ENCODE measurements around the gene RAX2.
"Not testable (repeated sequence)": the region's sequence is repeated elsewhere in the genome, so short reads cannot be mapped to it uniquely, and the experiment has no call there.

Gene RAX2

DNA sequence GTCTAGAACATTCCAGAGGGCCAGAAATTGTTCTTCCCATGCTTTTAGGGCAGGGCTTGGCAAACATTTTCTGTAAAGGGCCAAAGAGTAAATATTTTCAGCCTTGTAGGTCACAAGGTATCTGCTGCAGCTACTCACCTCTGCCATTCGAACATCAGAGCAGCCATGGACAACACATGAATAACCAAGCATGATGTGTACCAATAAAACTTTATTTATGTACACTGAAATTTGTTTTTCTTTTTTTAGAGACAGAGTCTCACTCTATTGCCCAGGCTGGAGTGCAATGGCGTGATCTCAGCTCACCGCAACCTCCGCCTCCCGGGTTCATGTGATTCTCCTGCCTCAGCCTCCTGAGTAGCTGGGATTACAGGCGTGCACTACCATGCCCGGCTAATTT, 14.3 kb downstream of the RAX2 start:
- not testable (repeated sequence) for DNase-seq

DNA sequence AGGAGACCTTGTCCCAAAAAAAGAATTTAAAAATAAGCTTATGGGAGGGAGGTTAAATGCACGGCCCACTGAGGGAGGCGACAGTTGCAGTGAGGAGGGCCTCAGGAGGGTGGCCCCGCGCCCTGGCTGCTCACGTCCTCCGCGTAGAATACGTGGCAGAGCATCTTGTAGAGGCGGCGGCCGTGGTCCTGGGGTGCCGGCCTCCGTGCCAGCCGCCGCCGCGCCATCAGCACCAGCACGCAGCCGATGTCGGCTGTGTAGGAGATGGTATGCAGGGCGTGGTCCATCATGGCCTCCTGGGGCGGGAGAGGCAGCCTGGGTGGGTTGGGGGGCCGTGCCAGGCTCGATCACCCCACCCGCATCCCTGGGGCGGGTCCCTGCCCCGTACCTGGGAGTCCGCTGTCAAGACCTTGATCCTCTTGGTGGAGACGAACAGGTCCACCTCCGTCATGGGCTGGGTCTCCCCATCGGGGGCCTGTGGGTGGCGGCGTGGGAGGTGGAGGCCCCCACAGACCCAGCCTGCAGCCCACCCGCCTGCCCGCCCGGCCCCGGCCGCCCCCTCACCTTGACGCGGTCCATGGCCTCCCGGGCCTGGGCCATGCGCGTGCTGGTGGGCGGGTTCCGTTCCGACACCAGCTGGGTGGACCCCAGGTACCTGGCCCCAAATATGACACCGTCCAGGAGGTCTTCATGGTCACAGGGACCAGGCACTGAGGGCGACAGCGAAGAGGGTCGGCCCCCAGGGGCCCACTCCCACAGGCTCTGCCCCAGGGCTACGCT, 18.2 kb downstream of the RAX2 start:
- no peak for DNase-seq

DNA sequence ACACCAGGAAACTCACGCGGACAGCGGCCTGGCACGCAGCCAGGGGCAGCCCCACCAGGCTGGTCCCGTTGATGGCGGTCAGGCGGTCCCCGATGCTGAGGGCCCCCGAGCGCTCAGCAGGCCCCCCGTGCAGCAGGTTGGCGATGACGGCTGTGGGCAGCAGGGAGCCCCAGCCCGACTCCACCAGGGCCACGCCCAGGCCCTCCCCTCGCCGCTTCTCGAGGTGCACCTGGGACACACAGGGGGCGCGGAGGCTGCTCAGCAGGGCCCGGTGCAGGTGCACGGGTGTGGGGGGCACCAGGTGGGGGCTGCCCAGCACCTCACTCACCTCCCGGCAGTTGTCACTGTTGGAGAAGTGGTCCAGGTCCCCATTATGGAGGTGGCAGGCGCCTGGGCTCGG, 19.5 kb downstream of the RAX2 start:
- no peak for DNase-seq

DNA sequence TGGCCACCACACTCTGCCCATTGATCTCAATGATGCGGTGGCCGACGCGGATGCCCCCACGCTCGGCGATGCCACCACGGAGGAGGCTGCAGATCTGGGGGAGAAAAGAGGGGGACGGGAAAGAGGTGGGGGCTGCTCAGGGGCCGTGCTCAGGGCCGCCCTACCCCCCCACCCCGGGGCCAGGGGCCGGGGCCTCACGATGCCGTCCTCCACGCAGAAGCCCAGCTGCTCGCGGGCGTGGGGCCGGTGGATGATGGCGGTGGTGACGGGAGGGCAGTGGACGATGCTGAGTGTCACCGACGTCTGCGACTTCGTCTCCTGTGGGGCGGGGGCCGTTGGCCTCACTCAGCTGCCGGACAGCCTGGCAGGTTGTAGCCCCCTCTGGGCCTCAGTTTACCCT, 20.8 kb downstream of the RAX2 start:
- DNase-seq = no peak

DNA sequence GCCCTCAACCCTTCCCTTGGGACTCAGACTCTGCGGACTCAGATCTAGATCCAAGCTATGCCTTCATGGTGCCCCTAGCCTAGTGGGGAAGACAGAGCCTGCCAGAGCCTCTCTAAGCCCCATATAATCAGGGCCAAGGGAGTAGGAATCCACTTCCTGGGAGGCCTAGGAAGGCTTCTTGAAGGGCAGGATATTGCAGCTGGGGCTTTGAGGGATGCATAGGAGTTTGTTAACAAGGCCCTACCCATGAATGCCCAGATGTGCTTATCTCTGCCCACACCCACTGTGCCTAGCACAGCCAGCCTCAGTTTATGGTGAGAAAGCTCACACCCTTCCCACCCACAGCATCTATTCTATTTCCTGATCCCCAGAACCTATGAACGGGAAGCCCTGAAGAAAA, 21.8 kb downstream of the RAX2 start:
- no peak for DNase-seq

DNA sequence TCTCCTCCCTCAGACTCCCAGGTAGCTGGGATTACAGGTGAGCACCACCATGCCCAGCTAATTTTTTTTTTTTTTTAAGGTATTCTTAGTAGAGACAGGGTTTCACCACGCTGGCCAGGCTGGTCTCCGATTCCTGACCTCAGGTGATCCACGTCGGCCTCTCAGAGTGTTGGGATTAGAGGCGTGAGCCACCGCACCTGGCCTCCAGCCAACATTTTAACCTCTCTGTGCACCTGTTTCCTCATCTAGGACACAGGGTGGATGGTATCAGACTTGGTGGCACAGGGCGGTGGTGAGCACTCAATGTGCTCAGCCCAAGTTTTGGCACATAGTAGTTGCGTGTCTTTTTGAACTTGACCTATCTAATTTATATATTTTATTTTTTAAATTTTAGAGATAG, 23.1 kb downstream of the RAX2 start:
- no peak for DNase-seq

DNA sequence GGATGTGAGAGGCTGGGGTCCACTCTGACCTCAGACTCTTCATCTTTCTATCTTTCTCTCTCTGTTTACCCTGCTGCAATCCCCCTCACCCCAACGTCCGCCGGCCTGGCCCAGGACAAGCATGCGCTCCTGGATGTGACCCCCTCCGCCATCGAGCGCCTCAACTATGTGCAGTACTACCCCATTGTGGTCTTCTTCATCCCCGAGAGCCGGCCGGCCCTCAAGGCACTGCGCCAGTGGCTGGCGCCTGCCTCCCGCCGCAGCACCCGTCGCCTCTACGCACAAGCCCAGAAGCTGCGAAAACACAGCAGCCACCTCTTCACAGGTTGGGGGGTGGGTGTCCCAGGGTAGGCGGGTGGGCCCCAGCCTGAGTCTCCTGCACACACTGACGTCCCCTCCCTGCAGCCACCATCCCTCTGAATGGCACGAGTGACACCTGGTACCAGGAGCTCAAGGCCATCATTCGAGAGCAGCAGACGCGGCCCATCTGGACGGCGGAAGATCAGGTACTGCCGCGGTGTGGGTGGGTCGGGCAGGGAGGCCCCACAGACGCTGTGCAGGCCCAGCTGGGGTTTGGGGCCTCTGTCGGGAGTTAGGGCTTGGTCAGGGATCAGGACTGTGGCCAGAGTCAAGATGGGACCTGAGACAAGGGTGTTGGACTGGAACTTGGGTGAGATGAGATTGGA, 25.5 kb downstream of the RAX2 start:
- no peak for DNase-seq

DNA sequence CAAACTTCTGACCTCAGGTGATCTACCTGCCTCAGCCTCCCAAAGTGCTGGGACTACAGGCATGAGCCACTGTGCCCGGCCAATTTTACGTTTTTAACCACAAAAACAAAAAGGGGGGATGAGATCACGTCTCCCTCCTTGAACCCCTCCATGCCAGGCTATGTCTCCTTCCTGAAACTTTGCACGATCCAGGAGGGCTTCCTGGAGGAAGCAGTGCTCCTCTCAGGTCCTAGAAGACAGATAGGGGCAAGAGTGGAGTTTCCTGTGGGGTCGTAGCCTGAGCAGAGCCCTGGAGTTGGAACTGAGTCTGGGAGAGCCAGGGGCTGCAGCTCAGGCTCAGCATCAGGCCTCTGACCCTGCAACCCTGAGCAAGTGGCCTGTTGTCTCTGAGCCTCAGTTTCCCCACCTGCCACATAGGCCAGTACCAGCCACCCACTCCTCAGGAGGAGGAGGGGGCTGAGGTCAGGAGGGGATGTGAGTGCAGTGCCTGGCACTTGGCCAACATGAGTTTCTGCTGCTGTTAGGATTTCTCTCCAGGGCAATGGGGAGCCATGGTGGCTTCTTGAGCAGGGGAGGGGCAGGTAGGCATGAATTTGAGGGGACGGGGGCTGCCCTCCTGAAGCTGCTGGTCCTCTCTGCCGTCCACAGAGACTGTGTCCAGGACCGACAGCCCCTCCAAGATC, 26.5 kb downstream of the RAX2 start:
- no peak for DNase-seq

DNA sequence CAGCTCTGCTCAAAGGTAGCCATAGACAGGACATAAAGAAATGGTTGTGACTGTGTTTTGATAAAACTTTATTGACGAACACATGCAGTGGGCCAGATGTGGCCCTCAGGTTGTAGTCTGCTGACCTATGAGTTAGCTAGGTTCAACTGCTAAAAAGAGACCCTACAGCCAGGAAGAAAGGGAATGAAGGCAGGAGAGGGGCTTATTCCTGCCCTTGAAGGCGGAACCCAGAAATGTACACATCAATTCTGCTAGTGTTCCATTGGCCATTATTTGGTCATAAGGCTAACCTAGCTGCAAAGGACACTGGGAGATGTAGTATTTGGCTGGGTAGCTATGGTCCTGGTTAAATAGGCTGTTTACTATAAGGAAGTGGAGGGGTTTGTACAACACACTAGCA, 28.5 kb downstream of the RAX2 start:
- DNase-seq = peak; percentile 65

DNA sequence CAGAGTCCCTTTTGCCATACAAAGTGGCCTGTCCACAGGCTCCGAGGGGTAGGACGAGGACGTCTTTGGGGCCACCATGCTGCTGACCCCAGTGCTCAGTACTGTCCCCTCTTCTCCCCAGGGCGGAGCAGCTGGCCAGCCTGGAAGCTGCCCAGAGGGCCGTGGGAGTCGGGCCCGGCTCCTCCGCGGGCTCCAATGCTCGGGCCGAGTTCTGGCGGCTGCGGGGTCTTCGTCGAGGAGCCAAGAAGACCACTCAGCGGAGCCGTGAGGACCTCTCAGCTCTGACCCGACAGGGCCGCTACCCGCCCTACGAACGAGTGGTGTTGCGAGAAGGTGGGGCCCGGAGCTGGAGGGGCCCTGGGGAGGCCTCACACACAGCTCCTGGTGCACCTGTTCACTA, 31.6 kb downstream of the RAX2 start:
- DNase-seq = no peak

DNA sequence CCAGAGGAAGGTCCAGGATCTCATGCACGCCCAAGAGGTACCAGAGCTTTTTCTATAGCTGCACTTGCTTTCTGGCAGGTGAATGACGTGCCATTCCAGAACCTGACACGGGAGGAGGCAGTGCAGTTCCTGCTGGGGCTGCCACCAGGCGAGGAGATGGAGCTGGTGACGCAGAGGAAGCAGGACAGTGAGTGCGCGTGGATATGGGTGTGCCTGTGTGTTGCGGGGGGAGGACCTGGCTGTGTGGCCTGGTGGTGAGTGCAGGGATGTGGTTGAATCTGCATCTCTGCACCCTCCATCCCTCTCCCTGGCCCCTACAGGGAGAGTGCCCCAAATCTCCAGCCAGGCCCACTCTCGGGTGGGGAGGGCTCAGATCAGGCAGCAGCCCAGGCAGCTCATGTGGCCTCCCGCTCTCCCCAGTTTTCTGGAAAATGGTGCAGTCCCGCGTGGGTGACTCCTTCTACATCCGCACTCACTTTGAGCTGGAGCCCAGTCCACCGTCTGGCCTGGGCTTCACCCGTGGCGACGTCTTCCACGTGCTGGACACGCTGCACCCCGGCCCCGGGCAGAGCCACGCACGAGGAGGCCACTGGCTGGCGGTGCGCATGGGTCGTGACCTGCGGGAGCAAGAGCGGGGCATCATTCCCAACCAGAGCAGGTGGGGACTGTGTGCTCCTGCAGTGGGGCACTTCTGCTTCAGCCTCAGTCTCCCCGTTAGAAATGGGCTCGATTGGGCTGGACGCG, 33.4 kb downstream of the RAX2 start:
- no peak for DNase-seq

DNA sequence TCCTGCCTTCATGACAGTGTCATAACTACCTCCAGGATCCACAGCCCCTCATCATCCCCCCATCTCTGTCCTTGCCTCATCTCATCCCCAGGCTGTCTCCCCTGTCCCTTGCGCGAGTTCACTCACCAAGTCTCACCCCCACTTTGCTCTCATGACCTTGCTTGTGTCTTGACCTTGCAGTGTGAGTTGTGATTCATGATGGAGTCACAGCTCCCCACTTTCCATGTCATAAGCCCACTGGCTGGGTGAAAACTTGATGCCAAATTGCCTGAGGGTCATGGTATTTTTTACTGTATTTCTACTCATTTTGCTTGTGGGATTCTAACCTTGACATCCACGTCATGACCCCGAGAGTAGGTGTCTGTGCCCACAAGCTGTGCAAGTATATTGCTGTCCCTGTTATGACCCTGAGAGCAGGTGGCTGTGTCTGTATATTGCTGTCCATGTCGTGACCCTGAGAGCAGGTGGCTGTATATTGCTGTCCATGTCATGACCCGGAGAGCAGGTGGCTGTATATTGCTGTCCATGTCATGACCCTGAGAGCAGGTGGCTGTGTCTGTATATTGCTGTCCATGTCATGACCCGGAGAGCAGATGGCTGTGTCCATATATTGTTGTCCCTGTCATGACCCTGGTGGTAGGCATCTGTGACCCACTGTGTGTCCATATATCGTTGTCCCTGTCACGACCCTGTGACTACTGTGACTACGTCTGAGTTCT, 34.4 kb downstream of the RAX2 start:
- no peak for DNase-seq

DNA sequence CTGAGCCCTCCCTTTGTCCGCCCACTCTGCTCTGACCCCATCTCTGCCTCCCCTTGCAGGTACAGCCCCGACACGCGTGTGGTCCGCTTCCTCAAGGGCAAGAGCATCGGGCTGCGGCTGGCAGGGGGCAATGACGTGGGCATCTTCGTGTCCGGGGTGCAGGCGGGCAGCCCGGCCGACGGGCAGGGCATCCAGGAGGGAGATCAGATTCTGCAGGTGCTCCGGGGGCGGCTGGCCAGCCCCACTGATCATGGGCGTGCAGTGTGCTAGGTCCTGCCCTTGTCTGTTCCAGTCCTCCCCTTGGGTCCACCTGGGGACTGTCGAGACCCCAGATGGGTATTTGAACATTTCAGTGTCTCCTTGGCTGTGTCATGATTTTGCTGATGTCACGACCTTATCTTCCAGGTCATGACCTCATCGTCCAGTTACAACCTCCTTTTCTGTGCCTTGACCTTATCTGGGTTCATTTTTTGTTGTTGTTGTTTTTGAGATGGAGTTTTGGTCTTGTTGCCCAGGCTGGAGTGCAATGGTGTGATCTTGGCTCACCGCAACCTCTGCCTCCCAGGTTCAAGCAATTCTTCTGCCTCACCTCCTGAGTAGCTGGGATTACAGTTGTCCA, 35.8 kb downstream of the RAX2 start:
- no peak for DNase-seq

DNA sequence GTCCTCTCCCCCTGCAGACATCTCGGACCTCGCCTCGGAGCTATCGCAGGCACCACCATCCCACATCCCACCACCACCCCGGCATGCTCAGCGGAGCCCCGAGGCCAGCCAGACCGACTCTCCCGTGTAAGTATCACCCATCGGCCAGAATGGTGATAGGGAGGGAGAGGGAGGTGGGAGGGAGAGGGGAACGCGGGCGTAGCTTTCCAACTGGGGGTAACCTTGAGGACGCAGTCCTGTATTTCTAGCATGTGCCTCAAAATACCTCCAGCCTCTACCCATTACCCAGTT, 37.8 kb downstream of the RAX2 start:
- no peak for DNase-seq

DNA sequence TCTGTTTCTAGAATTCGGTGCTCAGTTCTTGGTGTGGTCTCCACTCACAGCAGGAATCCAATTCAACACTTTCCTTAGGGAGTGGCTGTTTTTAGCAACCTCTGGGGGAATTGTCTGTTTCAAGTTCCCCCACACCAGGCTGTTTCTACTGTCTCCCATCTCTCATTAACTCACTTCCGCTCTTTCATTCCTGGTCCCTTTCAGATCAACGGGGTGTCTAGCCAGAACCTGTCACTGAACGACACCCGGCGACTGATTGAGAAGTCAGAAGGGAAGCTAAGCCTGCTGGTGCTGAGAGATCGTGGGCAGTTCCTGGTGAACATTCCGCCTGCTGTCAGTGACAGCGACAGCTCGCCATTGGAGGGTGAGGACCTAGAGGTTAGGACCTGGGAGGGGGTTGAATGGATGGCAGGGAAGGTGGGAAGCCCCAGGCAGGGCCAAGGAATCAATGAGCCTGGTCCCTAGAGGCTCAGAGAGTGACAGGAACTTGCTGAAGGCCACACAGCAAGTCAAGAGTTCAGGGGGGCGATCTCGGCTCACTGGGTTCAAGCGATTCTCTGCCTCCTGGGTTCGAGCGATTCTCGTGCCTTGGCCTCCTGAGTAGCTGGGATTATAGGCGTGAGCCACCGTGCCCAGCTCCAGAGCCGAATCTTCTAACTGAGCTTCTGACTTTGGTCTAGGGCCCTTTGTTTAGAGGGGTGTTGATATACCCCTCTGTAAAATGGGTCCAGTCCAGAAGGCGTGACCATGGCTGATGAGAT, 38.3 kb downstream of the RAX2 start:
- DNase-seq = no peak

DNA sequence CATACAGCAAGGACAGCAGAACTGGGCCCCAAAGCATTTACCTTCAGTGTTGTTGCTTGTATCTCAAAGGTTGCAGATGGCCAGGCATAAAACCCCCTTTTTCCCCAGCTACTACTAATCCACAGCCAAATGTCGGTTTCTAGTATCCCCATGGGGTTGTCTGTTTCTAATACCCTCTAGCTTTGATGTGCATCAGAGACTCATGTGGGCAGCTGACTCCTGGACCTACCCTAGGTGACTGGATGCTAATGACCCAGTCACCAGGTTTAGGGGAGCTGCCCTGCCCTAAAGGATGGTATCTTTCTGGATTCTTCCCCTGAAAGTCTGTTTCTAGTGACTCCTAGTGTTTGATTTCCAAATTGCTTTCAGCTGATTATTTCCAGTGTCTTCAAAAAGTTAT, 39.9 kb downstream of the RAX2 start:
- DNase-seq = no peak

DNA sequence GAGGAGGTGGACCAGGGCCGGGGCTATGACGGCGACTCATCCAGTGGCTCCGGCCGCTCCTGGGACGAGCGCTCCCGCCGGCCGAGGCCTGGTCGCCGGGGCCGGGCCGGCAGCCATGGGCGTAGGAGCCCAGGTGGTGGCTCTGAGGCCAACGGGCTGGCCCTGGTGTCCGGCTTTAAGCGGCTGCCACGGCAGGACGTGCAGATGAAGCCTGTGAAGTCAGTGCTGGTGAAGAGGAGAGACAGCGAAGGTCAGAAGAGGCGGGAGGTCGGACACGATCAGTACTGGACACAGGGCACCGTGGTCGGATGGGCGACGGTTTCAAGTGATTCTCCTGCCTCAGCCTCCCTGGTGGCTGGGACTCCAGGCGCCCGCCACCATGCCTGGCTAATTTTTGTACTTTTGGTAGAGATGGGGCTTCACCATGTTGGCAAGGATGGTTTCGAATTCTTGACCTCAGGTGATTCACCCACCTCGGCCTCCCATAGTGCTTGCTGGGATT, 41.5 kb downstream of the RAX2 start:
- no peak for DNase-seq

DNA sequence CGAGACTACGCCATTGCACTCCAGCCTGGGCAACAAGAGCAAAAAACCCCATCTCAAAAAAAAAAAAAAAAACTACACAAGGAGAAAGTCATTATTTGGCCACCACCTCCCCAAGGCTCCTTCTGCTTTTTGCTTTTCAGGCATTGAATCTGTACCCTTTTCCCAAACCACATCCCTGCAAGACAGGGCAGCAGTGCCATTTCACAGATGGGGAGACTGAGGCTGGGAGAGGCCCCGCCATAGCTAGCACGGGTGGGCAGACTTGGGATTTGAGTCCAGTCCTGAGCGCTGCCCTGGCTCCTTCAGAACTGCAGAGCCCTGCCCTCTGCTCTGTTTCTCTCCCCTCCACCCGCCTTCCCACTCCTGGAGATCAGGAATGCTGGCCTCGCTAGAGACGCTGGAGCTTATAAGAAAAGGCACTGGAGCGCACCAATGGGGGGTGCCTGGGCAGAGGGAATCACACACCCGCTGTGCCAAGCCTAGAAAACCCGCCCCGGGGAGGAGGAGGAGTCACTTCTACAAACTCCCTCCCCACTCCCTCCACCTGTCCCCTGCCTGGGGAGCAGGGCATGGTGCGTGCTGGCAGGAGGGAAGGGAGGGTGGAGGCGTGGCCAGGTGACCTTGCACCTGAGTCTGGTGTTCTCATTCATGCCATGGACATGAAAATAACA, 46.3 kb downstream of the RAX2 start:
- no peak for DNase-seq

DNA sequence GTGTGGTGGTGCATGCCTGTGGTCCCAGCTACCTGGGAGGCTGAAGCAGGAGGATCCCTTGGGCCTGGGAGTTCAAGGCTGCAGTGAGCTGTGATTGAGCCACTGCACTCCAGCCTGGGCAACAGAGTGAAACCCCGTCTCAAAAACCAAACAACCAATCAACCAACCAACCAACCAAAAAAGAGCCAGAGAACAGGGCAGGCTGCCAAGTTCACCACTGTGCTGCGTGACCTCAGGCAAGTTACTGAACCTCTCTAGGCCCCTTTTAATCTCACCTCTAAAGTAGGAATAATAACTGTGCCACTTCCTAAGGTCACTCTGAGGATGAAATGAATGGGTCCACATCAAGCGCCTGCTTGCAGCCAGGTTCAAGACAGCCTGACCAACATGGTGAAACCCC, 46.9 kb downstream of the RAX2 start:
- DNase-seq = no peak

DNA sequence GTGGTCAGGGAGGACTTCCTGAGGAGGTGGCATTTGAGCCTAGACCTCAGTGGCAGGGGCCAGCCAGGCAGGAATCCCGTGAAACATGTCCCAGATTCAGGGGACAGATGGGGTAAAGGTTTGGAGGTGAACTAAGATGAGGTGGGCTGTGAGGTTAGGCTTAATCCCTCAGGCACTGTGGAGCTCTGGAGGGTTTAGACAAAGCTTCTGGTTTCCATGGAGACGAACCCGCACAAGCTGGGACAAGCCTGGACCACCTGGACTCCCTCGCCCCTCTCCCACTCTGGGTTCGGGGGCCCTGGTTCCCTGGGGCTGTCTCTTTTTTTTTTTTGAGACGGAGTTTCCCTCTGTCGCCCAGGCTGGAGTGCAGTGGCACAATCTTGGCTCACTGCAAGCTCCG, 48.1 kb downstream of the RAX2 start:
- no peak for DNase-seq

DNA sequence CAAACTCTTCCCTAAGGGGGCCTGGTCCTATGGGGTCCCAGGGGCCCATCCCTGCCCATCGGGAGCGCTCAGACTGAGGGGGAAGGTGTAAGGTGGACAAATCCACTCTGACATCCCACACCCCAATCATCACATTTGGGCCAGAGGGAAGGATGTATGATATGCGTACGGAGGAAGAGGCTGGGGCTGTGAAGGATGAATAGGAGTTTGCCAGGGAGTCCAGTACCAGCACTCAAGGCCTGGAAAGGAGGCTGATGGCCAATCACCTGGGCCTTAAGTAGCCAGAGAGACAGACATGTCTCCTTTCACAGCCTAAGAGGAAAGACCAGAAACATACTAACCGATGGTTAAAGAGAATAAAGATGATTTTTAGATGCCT, 48.9 kb downstream of the RAX2 start:
- DNase-seq = no peak
